A549 (cell line): Measurements from ENCODE around the gene FDPS. TPM values are rescaled to one million over a fixed set of nuclear protein-coding genes. Genes with fewer than 3 reads are reported as not detected.

Experiments used
- ATAC-seq, 2 experiments: fragments of 200-7000 bp in 1 of 2; fragments of >200 bp in 1 of 2; cut with Nextera tagmentation in 1 of 2; cut with Tn5 transposase in 1 of 2; 3 replicates each; pipeline versions ENCODE4 v1.8.0 to v1.9.1; 2018 to 2020; ENCODE audit warnings: mild to moderate bottlenecking in 1 of 2, moderate library complexity in 1 of 2
- CTCF ChIA-PET: fragments of 300-600 bp; sonication (Branson Sonifier 250); formaldehyde crosslinking; extraction: SDS; loops from one replicate; lab custom pipeline; 2021; ENCODE audit warnings: antibody characterized with exemption, inconsistent platforms; lab: Yijun Ruan, JAX
- POLR2A ChIA-PET: fragments of 350-600 bp; formaldehyde crosslinking; extraction: SDS; loops from one replicate; lab custom pipeline; 2021; ENCODE audit warnings: antibody characterized with exemption, inconsistent platforms; lab: Yijun Ruan, JAX
- DNase-seq, 2 experiments: peaks; one replicate each; pipeline versions ENCODE4 v3.0.0 to v3.0.0-alpha.2; 2011 to 2016; ENCODE audit warnings: low read depth in 1 of 2, low spot score in 1 of 2
- FAIRE-seq: peaks from 2 replicates; lab custom pipeline; 2011; peaks lifted over from hg19 to GRCh38; lab: Jason Lieb, UNC
- H3K27ac ChIP-seq, 2 experiments: fragments of >200 bp; sonication (Bioruptor Twin); formaldehyde crosslinking; 3 replicates each; pipeline ENCODE4 v1.5.1; 2016 to 2017
- H3K4me1 ChIP-seq: fragments of >200 bp; sonication (Bioruptor Twin); formaldehyde crosslinking; 3 replicates; pipeline ENCODE4 v1.6.1; 2016
- H3K4me2 ChIP-seq: fragments of >200 bp; sonication (Bioruptor Twin); formaldehyde crosslinking; 3 replicates; pipeline ENCODE4 v1.6.1; 2016
- H3K4me3 ChIP-seq: fragments of >200 bp; sonication (Bioruptor Twin); formaldehyde crosslinking; 3 replicates; pipeline ENCODE4 v1.5.1; 2016
- H3K9me3 ChIP-seq: fragments of >200 bp; sonication (Bioruptor Twin); formaldehyde crosslinking; 3 replicates; pipeline ENCODE4 v1.6.1; 2016
- BHLHE40 ChIP-seq: IDR thresholded peaks from 2 replicates; pipeline ENCODE4 v1.6.1; 2012; ENCODE audit warnings: low read depth, low read length, inconsistent platforms
- CBX8 ChIP-seq: fragments of 200-600 bp; sonication (generic); IDR thresholded peaks from 2 replicates; pipeline ENCODE4 v1.6.1; 2016
- CEBPB ChIP-seq, 2 experiments: fragments of >200 bp in 1 of 2; sonication (Bioruptor Twin) in 1 of 2; formaldehyde crosslinking in 1 of 2; IDR thresholded peaks; 2 replicates each; pipeline ENCODE4 v1.6.1; 2012 to 2016
- CHD4 ChIP-seq: fragments of 200-600 bp; sonication (generic); IDR thresholded peaks from 2 replicates; pipeline ENCODE4 v1.6.1; 2016; ENCODE audit warnings: antibody characterized with exemption, mild to moderate bottlenecking, borderline replicate concordance
- EHF ChIP-seq: fragments of 250-450 bp; sonication (Bioruptor Pico); IDR thresholded peaks from 2 replicates; pipeline ENCODE4 v1.5.0; 2020; ENCODE audit warnings: mild to moderate bottlenecking
- FOSB ChIP-seq: fragments of 250-450 bp; sonication (Bioruptor Pico); IDR thresholded peaks from 2 replicates; pipeline ENCODE4 v1.5.0; 2020; ENCODE audit warnings: mild to moderate bottlenecking, moderate library complexity
- HEYL ChIP-seq: fragments of 250-450 bp; sonication (Bioruptor Pico); IDR thresholded peaks from 2 replicates; pipeline ENCODE4 v1.8.0; 2021; ENCODE audit warnings: mild to moderate bottlenecking, moderate library complexity
- HOXA7 ChIP-seq: fragments of 250-450 bp; sonication (Bioruptor Pico); IDR thresholded peaks from 2 replicates; pipeline ENCODE4 v1.5.0; 2020; ENCODE audit warnings: mild to moderate bottlenecking, moderate library complexity
- HOXB13 ChIP-seq: fragments of 250-450 bp; sonication (Bioruptor Pico); IDR thresholded peaks from 2 replicates; pipeline ENCODE4 v1.5.0; 2020; ENCODE audit warnings: low read depth, mild to moderate bottlenecking, moderate library complexity
- JUN ChIP-seq, 2 experiments: fragments of >200 bp; sonication (Bioruptor Twin); formaldehyde crosslinking; IDR thresholded peaks; 2 replicates in 1 of 2; 3 replicates in 1 of 2; pipeline ENCODE4 v1.6.1; 2016 to 2017
- KDM5A ChIP-seq: fragments of 200-600 bp; sonication (generic); IDR thresholded peaks from 2 replicates; pipeline ENCODE4 v1.6.1; 2016; ENCODE audit warnings: antibody characterized with exemption, mild to moderate bottlenecking
- NPAS2 ChIP-seq: fragments of 250-450 bp; sonication (Bioruptor Pico); IDR thresholded peaks from 2 replicates; pipeline ENCODE4 v1.8.0; 2022; ENCODE audit warnings: mild to moderate bottlenecking, moderate library complexity, borderline replicate concordance
- PHF8 ChIP-seq: fragments of 200-600 bp; sonication (generic); IDR thresholded peaks from 2 replicates; pipeline ENCODE4 v1.6.1; 2016; ENCODE audit warnings: low read depth, mild to moderate bottlenecking, antibody characterized with exemption, moderate library complexity, borderline replicate concordance
- RCOR1 ChIP-seq: fragments of 150-350 bp; IDR thresholded peaks from 2 replicates; pipeline ENCODE4 v1.6.1; 2014; ENCODE audit warnings: antibody characterized with exemption, low read length, low read depth
- SREBF2 ChIP-seq: fragments of 450-650 bp; IDR thresholded peaks from 2 replicates; pipeline ENCODE4 v1.6.1; 2014; ENCODE audit warnings: mild to moderate bottlenecking, moderate library complexity
- USF2 ChIP-seq: fragments of 450-650 bp; IDR thresholded peaks from 2 replicates; pipeline ENCODE4 v1.6.1; 2014; ENCODE audit warnings: antibody characterized with exemption
- ZC3H11A ChIP-seq: fragments of 450-650 bp; IDR thresholded peaks from 2 replicates; pipeline ENCODE4 v1.6.1; 2014; ENCODE audit warnings: antibody characterized with exemption, mild to moderate bottlenecking
- WGBS: methylation state at CpG from one replicate; pipeline ENCODE4 v1.1.6; 2017; ENCODE audit errors: missing lambda C conversion rate; 5-methylcytosine and 5-hydroxymethylcytosine counted together
- polyA plus RNA-seq, 4 experiments: library from polyadenylated mRNA; depleted of rRNA in 3 of 4; stranded (reverse); fragments of >200 nt; fragmentation: RNase III in 1 of 4; extraction: RNeasy Plus Mini Kit Qiagen cat#74134 plus additional on column Dnase treatment in 1 of 4; gene quantifications; 2 replicates in 3 of 4; 3 replicates in 1 of 4; pipeline ENCODE4 v1.2.3, GENCODE V29; 2011 to 2017
- TF ChIP-seq, protein P1 (sequence below): fragments of 150-350 bp; IDR thresholded peaks from 2 replicates; pipeline ENCODE4 v1.6.1; 2014; ENCODE audit warnings: low read depth, mild to moderate bottlenecking, low read length
- TF ChIP-seq, protein P2 (sequence below): fragments of >200 bp; sonication (Bioruptor Twin); formaldehyde crosslinking; IDR thresholded peaks from 2 replicates; pipeline ENCODE4 v1.6.1; 2016
- TF ChIP-seq, protein P3 (sequence below): fragments of >200 bp; sonication (Bioruptor Twin); formaldehyde crosslinking; IDR thresholded peaks from 3 replicates; pipeline ENCODE4 v1.5.1; 2016

Gene FDPS
- polyA plus RNA-seq, 2 of the 4 experiments (the other 2 are of a cell fraction) = 148 to 228 TPM

GRCh38 chr1:155300024-155300423, 8.6 kb upstream of the FDPS start:
- no peaks in the 10 kb centered on the region for H3K9me3 ChIP-seq
- no peak overlapping the region for H3K27ac ChIP-seq
- ChIA-PET POLR2A (no interaction called here), CTCF (interaction anchor here (0.9 to 3.5 kb wide), 7 partner anchors 16 to 49 kb away, joined by 3 to 14 read pairs (median 7); no protein-coding TSS in a partner anchor)
- DNase-seq = no peak
- TF ChIP-seq CBX8 (no peak), SREBF2 (no peak), FOSB (CRISPR knock-in tag) (no peak), NPAS2 (CRISPR knock-in tag) (no peak), CHD4 (no peak), RCOR1 (no peak)
- TF ChIP-seq, protein P1, sequence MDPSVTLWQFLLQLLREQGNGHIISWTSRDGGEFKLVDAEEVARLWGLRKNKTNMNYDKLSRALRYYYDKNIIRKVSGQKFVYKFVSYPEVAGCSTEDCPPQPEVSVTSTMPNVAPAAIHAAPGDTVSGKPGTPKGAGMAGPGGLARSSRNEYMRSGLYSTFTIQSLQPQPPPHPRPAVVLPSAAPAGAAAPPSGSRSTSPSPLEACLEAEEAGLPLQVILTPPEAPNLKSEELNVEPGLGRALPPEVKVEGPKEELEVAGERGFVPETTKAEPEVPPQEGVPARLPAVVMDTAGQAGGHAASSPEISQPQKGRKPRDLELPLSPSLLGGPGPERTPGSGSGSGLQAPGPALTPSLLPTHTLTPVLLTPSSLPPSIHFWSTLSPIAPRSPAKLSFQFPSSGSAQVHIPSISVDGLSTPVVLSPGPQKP = no peak
- TF ChIP-seq, protein P2, sequence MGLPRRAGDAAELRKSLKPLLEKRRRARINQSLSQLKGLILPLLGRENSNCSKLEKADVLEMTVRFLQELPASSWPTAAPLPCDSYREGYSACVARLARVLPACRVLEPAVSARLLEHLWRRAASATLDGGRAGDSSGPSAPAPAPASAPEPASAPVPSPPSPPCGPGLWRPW = no peak
- 88% methylated on average over 8 of the region's 8 CpGs for WGBS
- H3K4me3 ChIP-seq = no peak overlapping the region
- no peak for ATAC-seq
- 0 out of 3 replicates have a peak, but pooled peaks cover 4% of the 10 kb centered on the region for H3K4me1 ChIP-seq
- H3K4me2 ChIP-seq = no peak overlapping the region
- no peak for FAIRE-seq

DNA sequence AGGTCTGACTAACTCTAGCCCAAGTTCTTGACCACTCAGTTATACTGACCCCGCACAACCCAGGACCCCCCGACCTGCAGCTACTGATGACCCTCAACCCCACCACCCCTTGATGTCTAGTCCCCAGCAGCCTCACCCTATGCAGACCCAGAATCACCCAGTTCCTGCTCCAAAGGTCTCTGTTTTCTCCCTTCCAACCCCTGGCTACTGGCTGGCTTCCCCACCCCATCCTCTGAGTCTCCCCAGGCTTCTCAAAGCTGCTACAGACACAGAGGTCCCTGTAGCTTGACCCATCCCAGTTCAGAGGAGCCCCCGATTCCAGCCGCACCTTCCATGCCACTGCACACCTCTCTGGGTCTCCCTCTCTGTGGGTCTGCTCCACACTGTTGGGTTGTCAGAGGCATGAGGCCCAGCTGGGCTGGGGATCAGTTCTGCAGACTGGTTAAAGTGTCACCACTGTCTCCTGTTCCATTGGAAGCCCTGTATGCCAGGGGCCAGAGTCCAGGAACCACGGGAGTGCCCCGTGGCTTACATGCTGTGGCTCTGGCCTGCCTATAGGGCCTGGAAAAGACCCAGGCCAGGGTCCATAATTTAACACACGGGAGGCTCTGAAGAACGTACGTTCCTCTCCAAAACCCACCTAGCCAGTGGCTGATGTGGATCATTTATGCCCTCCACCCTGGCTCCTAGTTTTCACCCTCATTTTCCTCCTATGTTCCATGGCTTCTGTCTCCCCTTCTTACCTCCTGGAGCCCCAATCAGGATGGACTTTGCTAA, 7.9 kb upstream of the FDPS start:
- no peaks in the 10 kb centered on the region for H3K9me3 ChIP-seq
- H3K4me1 ChIP-seq = peaks cover 9% of the 10 kb centered on the region; the same call in 2 of the 3 replicates
- no peak for DNase-seq
- H3K4me3 ChIP-seq = no peak overlapping the region
- no peak overlapping the region for H3K27ac ChIP-seq
- 62% methylated on average over 9 of the region's 9 CpGs for WGBS
- ChIA-PET POLR2A (no interaction called here), CTCF (interaction anchor here (0.9 to 3.5 kb wide), 8 partner anchors 13 to 50 kb away, joined by 3 to 14 read pairs (median 5); no protein-coding TSS in a partner anchor)
- no peak for FAIRE-seq
- TF ChIP-seq, protein P3, sequence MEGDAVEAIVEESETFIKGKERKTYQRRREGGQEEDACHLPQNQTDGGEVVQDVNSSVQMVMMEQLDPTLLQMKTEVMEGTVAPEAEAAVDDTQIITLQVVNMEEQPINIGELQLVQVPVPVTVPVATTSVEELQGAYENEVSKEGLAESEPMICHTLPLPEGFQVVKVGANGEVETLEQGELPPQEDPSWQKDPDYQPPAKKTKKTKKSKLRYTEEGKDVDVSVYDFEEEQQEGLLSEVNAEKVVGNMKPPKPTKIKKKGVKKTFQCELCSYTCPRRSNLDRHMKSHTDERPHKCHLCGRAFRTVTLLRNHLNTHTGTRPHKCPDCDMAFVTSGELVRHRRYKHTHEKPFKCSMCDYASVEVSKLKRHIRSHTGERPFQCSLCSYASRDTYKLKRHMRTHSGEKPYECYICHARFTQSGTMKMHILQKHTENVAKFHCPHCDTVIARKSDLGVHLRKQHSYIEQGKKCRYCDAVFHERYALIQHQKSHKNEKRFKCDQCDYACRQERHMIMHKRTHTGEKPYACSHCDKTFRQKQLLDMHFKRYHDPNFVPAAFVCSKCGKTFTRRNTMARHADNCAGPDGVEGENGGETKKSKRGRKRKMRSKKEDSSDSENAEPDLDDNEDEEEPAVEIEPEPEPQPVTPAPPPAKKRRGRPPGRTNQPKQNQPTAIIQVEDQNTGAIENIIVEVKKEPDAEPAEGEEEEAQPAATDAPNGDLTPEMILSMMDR = no peak
- TF ChIP-seq HEYL (CRISPR knock-in tag) = no peak
- no peak for TF ChIP-seq BHLHE40
- no peak for TF ChIP-seq USF2
- no peak for TF ChIP-seq PHF8
- TF ChIP-seq HOXB13 = no peak
- no peak for TF ChIP-seq HOXA7
- TF ChIP-seq CEBPB (IDR thresholded peaks at IDR 0.05) = no peak
- no peak for TF ChIP-seq CHD4
- TF ChIP-seq ZC3H11A = no peak
- TF ChIP-seq FOSB (CRISPR knock-in tag) = no peak
- no peak for TF ChIP-seq JUN (IDR thresholded peaks at IDR 0.05)
- no peak for TF ChIP-seq KDM5A
- no peak for TF ChIP-seq EHF (CRISPR knock-in tag)
- no peak; a peak in 2 of 6 replicates for ATAC-seq
- no peak overlapping the region for H3K4me2 ChIP-seq
